MM.1S (cell line): ENCODE data around the gene NEFH.

ENCODE experiments used
- CTCF ChIP-seq: fragments of 300-600 bp; sonication (generic); IDR thresholded peaks from 2 replicates; pipeline ENCODE4 v1.5.1; 2016; ENCODE audit warnings: antibody characterized with exemption, low read length, mixed read lengths
- EZH2 ChIP-seq: fragments of 300-600 bp; sonication (generic); optimal IDR thresholded peaks from 2 replicates; pipeline ENCODE3; 2017; ENCODE audit warnings: low read depth, mild to moderate bottlenecking, antibody characterized with exemption, low read length, mixed read lengths
- EZH2phosphoT487 ChIP-seq: fragments of 300-600 bp; sonication (generic); IDR thresholded peaks from 2 replicates; pipeline ENCODE4 v1.6.1; 2018; ENCODE audit warnings: antibody characterized with exemption, low read length

DNA sequence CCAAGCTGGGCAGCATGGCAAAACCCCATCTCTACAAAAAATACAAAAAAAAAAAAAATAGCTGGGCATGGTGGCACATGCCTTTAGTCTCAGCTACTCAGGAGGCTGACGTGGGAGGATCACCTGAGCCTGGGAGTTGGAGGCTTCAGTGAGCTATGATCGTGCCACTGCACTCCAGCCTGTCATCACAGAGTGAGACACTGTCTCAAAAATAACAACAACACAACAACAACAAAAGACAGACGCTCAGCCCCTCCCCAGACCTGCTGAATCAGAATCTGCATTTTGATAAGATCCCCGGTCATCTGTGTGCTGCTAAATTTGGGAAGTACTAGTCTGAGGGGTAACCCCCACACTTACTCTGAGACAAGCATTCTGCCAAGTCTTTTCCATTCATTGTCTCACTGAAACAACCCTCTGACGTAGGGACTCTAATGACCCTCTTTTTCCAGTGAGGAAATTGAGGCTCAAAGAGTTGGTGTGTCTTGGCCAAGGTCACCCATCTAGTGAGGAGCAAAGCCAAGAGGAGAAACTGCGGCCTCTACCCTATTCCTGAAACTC, 7.5 kb downstream of the NEFH start:
- TF ChIP-seq CTCF (no peak), EZH2 (no peak), EZH2phosphoT487 (no peak)
